ENCODE results near the gene CHST4. TPM values are rescaled to one million over a fixed set of nuclear protein-coding genes. Genes with fewer than 3 reads are reported as not detected.

Gene CHST4
- total RNA-seq (2022) (72.9 and 105 TPM in 2 replicates), Bru-seq, nascent RNA (percentile 95 among the genes with signal in this experiment), BruChase-seq, experiment 1, labeled RNA remaining after a 6-hour chase (percentile 87 among the genes with signal in this experiment), BruChase-seq, experiment 2, labeled RNA remaining after a 2-hour chase (percentile 89 among the genes with signal in this experiment)
- long read RNA-seq, transcript CHST4-202 (2 exons, 2,183 nt): major isoform, 122 of 164 reads
- long read RNA-seq, partial matches to known transcripts: 26 of 164 reads
- long read RNA-seq, other reads (novel, unspliced or antisense): 14 of 164 reads

DNA sequence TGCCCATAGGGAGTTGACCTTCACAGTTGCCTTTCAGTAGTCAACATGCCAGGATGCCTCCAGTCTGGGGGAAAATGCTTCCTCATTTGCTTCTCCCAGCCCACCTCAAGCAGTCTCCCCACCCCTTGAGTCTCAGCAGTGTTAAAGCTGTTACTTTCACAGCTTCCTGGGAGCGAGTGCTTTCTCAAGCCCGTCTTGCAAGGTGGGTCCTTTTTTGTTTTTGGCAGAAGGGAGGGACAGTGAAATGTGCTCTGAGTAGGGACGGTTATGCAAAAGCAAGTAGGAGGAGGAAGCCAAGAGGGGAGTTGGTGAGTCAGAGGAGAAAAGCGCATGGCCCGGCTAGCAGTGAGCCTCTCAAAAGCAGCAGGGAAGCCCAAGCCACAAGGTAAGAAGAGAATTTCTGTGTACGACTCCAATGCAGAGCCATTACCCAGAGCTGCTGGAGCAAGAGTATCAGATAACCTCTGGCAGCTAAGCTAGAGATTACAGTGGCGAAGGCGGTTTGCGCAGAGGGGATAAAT is at the start of gene CHST4:
TSS of gene CHST4 (plus strand) at position 316 of the 521 bp plus-strand sequence. CDS start 10,252 bp downstream, outside the sequence.
- Mint-ChIP-seq H3K4me3 (ENCODE audit: low read depth, unreplicated experiment) (peak within 1 kb of the TSS; percentile 81), H3K27ac (ENCODE audit: unreplicated experiment) (peak within 1 kb of the TSS; percentile 96), H3K4me1 (ENCODE audit: low read depth, unreplicated experiment) (peaks cover 61% of the 10 kb centered on the region), H3K9me3 (ENCODE audit: low read depth, unreplicated experiment) (no peaks in the 10 kb centered on the region), H3K27me3 (ENCODE audit: unreplicated experiment) (no peaks in the 10 kb centered on the region), H3K36me3 (ENCODE audit: insufficient read depth, unreplicated experiment) (peaks cover 48% of the 10 kb centered on the region)
- CTCF ChIA-PET: interaction anchor here (1.0 to 2.3 kb wide), 9 partner anchors 9 to 114 kb away, joined by 3 to 16 read pairs (median 4); partner anchors contain the start of gene ZNF23
- TF ChIP-seq, protein P1, sequence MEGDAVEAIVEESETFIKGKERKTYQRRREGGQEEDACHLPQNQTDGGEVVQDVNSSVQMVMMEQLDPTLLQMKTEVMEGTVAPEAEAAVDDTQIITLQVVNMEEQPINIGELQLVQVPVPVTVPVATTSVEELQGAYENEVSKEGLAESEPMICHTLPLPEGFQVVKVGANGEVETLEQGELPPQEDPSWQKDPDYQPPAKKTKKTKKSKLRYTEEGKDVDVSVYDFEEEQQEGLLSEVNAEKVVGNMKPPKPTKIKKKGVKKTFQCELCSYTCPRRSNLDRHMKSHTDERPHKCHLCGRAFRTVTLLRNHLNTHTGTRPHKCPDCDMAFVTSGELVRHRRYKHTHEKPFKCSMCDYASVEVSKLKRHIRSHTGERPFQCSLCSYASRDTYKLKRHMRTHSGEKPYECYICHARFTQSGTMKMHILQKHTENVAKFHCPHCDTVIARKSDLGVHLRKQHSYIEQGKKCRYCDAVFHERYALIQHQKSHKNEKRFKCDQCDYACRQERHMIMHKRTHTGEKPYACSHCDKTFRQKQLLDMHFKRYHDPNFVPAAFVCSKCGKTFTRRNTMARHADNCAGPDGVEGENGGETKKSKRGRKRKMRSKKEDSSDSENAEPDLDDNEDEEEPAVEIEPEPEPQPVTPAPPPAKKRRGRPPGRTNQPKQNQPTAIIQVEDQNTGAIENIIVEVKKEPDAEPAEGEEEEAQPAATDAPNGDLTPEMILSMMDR (IDR thresholded peaks at IDR 0.05; ENCODE audit: unreplicated experiment): no peak
- peak; percentile 82 for DNase-seq
- BruUV-seq (replicated peaks): no TSS peak
- intact Hi-C loops (cut with micrococcal nuclease; ENCODE audit: unreplicated experiment): loop anchor here (1.0 kb wide), 1 partner anchor 11 kb away; no protein-coding TSS in a partner anchor

DNA sequence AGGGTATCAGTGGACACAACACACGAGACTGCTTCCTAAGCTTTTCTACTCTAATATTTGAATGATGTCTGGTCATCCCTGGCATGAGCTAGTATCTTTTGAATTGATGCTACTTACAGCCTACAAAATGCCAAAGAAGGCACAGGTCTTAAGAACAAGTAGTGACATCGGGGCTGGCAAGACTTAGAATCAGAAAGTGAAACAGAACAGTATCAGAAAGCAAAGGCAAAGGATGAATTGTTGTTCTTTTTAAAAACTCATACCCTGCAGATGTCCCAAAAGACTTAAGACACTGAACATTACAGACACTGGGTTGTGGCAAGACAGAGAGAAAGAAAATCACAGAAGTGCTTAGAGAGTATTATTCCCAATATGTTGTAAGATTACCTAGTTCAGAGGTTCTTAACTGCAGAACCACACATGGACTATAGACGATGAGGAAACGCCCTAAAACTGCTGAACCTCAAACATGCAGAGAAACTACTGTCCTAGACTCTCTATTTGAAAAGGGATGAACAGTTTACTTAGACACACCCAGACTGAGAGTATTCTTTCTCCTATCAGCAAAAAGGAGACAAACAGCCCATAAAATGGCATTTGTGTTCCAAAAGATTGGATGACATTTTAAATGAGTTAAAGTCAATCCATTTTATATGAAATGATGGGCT is 49.6 kb upstream of the CHST4 start:
- CTCF ChIA-PET: no interaction called here
- Mint-ChIP-seq H3K36me3 (ENCODE audit: insufficient read depth, unreplicated experiment) (peaks cover 14% of the 10 kb centered on the region), H3K9me3 (ENCODE audit: low read depth, unreplicated experiment) (peaks cover 3% of the 10 kb centered on the region), H3K4me1 (ENCODE audit: low read depth, unreplicated experiment) (no peaks in the 10 kb centered on the region), H3K27me3 (ENCODE audit: unreplicated experiment) (no peaks in the 10 kb centered on the region), H3K4me3 (ENCODE audit: low read depth, unreplicated experiment) (no peak overlapping the region), H3K27ac (ENCODE audit: unreplicated experiment) (no peak overlapping the region)
- intact Hi-C loops (cut with micrococcal nuclease; ENCODE audit: unreplicated experiment): no loop called here
- no TSS peak for BruUV-seq (replicated peaks)
- TF ChIP-seq, protein P1 (IDR thresholded peaks at IDR 0.05; ENCODE audit: unreplicated experiment): no peak
- DNase-seq: no peak

DNA sequence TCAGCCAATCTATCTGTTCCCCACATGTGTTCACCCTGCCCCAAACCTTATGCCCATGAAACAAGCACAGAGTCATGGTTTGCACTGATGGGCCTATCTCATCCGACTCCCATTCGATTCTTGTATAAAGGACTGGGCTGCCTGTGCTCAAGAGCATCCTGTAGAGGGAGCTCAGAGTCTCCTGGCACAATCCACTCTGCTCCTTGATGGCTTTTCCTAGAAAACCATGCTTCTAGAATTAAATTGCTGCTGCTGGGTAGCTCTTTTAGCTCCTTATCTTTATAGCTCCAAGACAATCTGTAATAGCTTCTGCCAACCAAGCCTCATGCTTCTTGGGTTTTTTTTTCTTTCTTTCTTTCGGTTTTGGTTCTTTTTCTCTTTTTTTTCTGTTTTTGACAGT is 46.8 kb upstream of the CHST4 start:
- intact Hi-C loops (cut with micrococcal nuclease; ENCODE audit: unreplicated experiment): loop anchor here (1.0 kb wide), 2 partner anchors 58 to 63 kb away; no protein-coding TSS in a partner anchor
- H3K36me3 Mint-ChIP-seq (ENCODE audit: insufficient read depth, unreplicated experiment): peaks cover 23% of the 10 kb centered on the region
- peak; percentile 45 for DNase-seq
- TF ChIP-seq, protein P1 (IDR thresholded peaks at IDR 0.05; ENCODE audit: unreplicated experiment): peak; percentile 64
- H3K27ac Mint-ChIP-seq (ENCODE audit: unreplicated experiment): no peak overlapping the region
- BruUV-seq (replicated peaks): no TSS peak
- CTCF ChIA-PET: interaction anchor here (0.6 to 1.1 kb wide), 14 partner anchors 10 to 134 kb away, joined by 3 to 10 read pairs (median 4); partner anchors contain the start of genes ZNF19 and ZNF23
- H3K4me3 Mint-ChIP-seq (ENCODE audit: low read depth, unreplicated experiment): no peak overlapping the region
- no peaks in the 10 kb centered on the region for H3K27me3 Mint-ChIP-seq (ENCODE audit: unreplicated experiment)
- H3K4me1 Mint-ChIP-seq (ENCODE audit: low read depth, unreplicated experiment): peaks cover 11% of the 10 kb centered on the region
- peaks cover 3% of the 10 kb centered on the region for H3K9me3 Mint-ChIP-seq (ENCODE audit: low read depth, unreplicated experiment)

DNA sequence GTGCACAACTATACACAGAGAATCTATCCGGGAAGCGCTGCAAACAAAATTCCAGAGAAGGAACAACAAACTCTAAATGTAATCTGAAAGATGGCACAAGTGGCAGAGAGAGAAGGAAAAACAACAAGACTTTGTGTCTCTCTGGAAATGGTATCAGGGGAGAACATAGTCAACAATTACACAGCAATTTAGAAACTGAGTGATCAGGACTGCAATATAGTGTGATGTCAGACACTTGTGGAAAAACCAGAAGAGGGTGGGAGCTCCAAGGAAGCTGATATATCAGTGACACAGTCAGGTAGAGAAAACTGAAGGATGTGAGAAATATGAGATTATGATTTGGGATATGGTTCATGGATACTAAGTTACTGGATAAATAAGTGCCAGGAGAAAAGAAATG is 45.3 kb upstream of the CHST4 start:
- no peak overlapping the region for H3K27ac Mint-ChIP-seq (ENCODE audit: unreplicated experiment)
- peaks cover 11% of the 10 kb centered on the region for H3K4me1 Mint-ChIP-seq (ENCODE audit: low read depth, unreplicated experiment)
- CTCF ChIA-PET: no interaction called here
- TF ChIP-seq, protein P1 (IDR thresholded peaks at IDR 0.05; ENCODE audit: unreplicated experiment): no peak
- H3K9me3 Mint-ChIP-seq (ENCODE audit: low read depth, unreplicated experiment): peaks cover 3% of the 10 kb centered on the region
- H3K27me3 Mint-ChIP-seq (ENCODE audit: unreplicated experiment): no peaks in the 10 kb centered on the region
- DNase-seq: no peak
- H3K36me3 Mint-ChIP-seq (ENCODE audit: insufficient read depth, unreplicated experiment): peaks cover 25% of the 10 kb centered on the region
- intact Hi-C loops (cut with micrococcal nuclease; ENCODE audit: unreplicated experiment): loop anchor here (5.0 kb wide), 2 partner anchors 54 to 126 kb away; no protein-coding TSS in a partner anchor
- BruUV-seq (replicated peaks): no TSS peak
- H3K4me3 Mint-ChIP-seq (ENCODE audit: low read depth, unreplicated experiment): no peak overlapping the region

All from Calu3 (cell line).